ENCODE measurements around the gene ACTN2. TPM values are rescaled to one million over a fixed set of nuclear protein-coding genes. Genes with fewer than 3 reads are reported as not detected.

ACTN2 gene
- total RNA-seq, 1 donor, result not detected

- peak; percentile 36 for DNase-seq (ENCODE audit: low read depth)
- no peak for TF ChIP-seq CTCF (IDR thresholded peaks at IDR 0.05; ENCODE audit: insufficient read depth, low read depth, low read length)
- no peak overlapping the region for H3K4me3 ChIP-seq (ENCODE audit: low read depth, low read length)
These were observed 47.4 kb downstream of the ACTN2 start for GRCh38 chr1:236733653-236734052.

- peak; percentile 66 for DNase-seq (ENCODE audit: low read depth)
- H3K4me3 ChIP-seq (ENCODE audit: low read depth, low read length), result no peak overlapping the region
- TF ChIP-seq CTCF (IDR thresholded peaks at IDR 0.05; ENCODE audit: insufficient read depth, low read depth, low read length), result no peak
These were observed 48.0 kb downstream of the ACTN2 start for GRCh38 chr1:236734141-236734765.

GRCh38 chr1:236736761-236737160, 50.5 kb downstream of the ACTN2 start:
- DNase-seq (ENCODE audit: low read depth), result no peak
- TF ChIP-seq CTCF (IDR thresholded peaks at IDR 0.05; ENCODE audit: insufficient read depth, low read depth, low read length), result no peak
- H3K4me3 ChIP-seq (ENCODE audit: low read depth, low read length), result no peak overlapping the region

GRCh38 chr1:236741753-236742152, 55.5 kb downstream of the ACTN2 start:
- no peak for DNase-seq (ENCODE audit: low read depth)
- no peak overlapping the region for H3K4me3 ChIP-seq (ENCODE audit: low read depth, low read length)
- no peak for TF ChIP-seq CTCF (IDR thresholded peaks at IDR 0.05; ENCODE audit: insufficient read depth, low read depth, low read length)

GRCh38 chr1:236742421-236743160, 56.3 kb downstream of the ACTN2 start:
- no peak overlapping the region for H3K4me3 ChIP-seq (ENCODE audit: low read depth, low read length)
- DNase-seq (ENCODE audit: low read depth), result no peak
- TF ChIP-seq CTCF (IDR thresholded peaks at IDR 0.05; ENCODE audit: insufficient read depth, low read depth, low read length), result no peak

GRCh38 chr1:236744533-236744932, 58.2 kb downstream of the ACTN2 start:
- no peak overlapping the region for H3K4me3 ChIP-seq (ENCODE audit: low read depth, low read length)
- no peak for TF ChIP-seq CTCF (IDR thresholded peaks at IDR 0.05; ENCODE audit: insufficient read depth, low read depth, low read length)
- DNase-seq (ENCODE audit: low read depth), result no peak

All from fibroblast of villous mesenchyme (primary cell).